ENCODE measurements around the gene STAT4. TPM values are rescaled to one million over a fixed set of nuclear protein-coding genes. Genes with fewer than 3 reads are reported as not detected.

The STAT4 gene
- total RNA-seq, 1 donor from 2014 or later, result 0.46 TPM

DNA sequence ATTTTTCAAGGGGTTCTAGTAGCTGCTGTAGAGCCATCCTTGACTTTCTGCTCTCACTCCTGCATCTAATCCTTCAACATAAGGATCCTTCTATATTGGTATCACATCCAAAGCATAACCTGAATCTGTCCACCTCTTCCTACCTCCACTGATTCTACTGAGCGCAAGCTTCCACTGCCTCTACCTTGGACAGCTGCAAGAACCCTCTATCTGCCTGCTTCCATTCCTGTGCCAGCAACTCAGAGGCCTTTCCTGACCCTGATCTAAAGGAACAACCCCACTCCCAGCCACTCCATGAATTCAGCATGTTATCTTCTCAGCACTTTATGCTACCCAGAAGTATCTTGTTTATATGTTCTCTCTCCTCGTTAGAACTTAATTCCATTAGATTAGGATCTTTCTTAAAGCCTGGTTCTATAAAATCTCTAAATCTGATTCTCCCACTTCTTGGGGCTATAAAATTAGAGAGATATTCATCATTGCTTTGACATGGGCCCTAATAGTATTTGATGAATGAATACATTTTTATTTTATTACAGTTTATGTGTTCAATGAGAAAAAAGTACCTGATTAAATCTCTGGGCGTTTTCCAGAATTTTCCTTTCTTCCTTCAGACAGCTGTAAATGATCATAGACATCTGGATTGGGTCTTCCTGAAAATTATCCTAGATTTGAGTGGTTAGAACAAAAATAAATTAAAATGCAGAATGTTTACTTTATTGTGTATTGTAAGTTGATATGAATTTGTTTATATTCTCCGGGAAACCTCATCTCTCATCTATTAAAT is 143.6 kb downstream of the STAT4 start:
- no peaks in the 10 kb centered on the region for H3K27me3 ChIP-seq (ENCODE audit: control insufficient read depth, insufficient read depth, low read length)
- no peak overlapping the region for H3K4me3 ChIP-seq (ENCODE audit: low read depth, low read length)
- no peak for TF ChIP-seq CTCF (IDR thresholded peaks at IDR 0.05; ENCODE audit: insufficient read depth, low read length, poor library complexity, severe bottlenecking)
- DNase-seq (ENCODE audit: low read depth), result no peak
- no peaks in the 10 kb centered on the region for H3K36me3 ChIP-seq (ENCODE audit: control insufficient read depth, insufficient read depth, low read length)

- no peaks in the 10 kb centered on the region for H3K36me3 ChIP-seq (ENCODE audit: control insufficient read depth, insufficient read depth, low read length)
- TF ChIP-seq CTCF (IDR thresholded peaks at IDR 0.05; ENCODE audit: insufficient read depth, low read length, poor library complexity, severe bottlenecking), result no peak
Measured at GRCh38 chr2:191006297-191006696, 144.5 kb downstream of the STAT4 start.

GRCh38 chr2:191003405-191004309 is 147.1 kb downstream of the STAT4 start:
- Histone ChIP-seq H3K36me3 (ENCODE audit: control insufficient read depth, insufficient read depth, low read length) (no peaks in the 10 kb centered on the region), H3K27me3 (ENCODE audit: control insufficient read depth, insufficient read depth, low read length) (no peaks in the 10 kb centered on the region), H3K4me3 (ENCODE audit: low read depth, low read length) (no peak overlapping the region)
- TF ChIP-seq CTCF (IDR thresholded peaks at IDR 0.05; ENCODE audit: insufficient read depth, low read length, poor library complexity, severe bottlenecking), result no peak
- DNase-seq (ENCODE audit: low read depth), result no peak

More at GRCh38 chr2:191006297-191006696, 144.5 kb downstream of the STAT4 start:
- DNase-seq (ENCODE audit: low read depth), result no peak
- no peaks in the 10 kb centered on the region for H3K27me3 ChIP-seq (ENCODE audit: control insufficient read depth, insufficient read depth, low read length)
- no peak overlapping the region for H3K4me3 ChIP-seq (ENCODE audit: low read depth, low read length)

- no peaks in the 10 kb centered on the region for H3K27me3 ChIP-seq (ENCODE audit: control insufficient read depth, insufficient read depth, low read length)
- no peaks in the 10 kb centered on the region for H3K36me3 ChIP-seq (ENCODE audit: control insufficient read depth, insufficient read depth, low read length)
Measured at GRCh38 chr2:191001624-191002023, 149.2 kb downstream of the STAT4 start.

DNA sequence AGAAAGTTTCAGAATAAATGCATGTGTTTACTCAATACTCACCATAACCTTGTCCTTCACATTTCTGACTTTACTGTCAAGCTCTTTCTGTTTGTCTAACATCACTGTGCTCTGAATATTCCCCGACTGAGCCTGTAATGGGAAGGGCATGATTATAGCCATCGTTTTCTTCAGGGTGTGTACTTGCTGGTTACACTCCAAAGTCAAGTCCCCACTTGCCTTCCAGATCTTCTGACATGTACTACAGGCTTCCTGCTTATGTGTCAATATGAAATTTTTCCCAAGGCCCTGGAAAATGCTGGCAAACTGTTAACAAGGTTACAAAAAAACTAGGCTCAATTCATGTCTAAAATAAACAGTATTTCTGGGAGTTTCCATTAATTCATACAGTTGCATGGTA is 149.8 kb downstream of the STAT4 start:
- TF ChIP-seq CTCF (IDR thresholded peaks at IDR 0.05; ENCODE audit: insufficient read depth, low read length, poor library complexity, severe bottlenecking), result no peak
- no peak overlapping the region for H3K4me3 ChIP-seq (ENCODE audit: low read depth, low read length)
- no peak for DNase-seq (ENCODE audit: low read depth)
- peaks cover under 1% of the 10 kb centered on the region for H3K36me3 ChIP-seq (ENCODE audit: control insufficient read depth, insufficient read depth, low read length)
- no peaks in the 10 kb centered on the region for H3K27me3 ChIP-seq (ENCODE audit: control insufficient read depth, insufficient read depth, low read length)

More at GRCh38 chr2:191001624-191002023, 149.2 kb downstream of the STAT4 start:
- no peak overlapping the region for H3K4me3 ChIP-seq (ENCODE audit: low read depth, low read length)
- no peak for TF ChIP-seq CTCF (IDR thresholded peaks at IDR 0.05; ENCODE audit: insufficient read depth, low read length, poor library complexity, severe bottlenecking)
- no peak for DNase-seq (ENCODE audit: low read depth)

Data from kidney epithelial cell (primary cell).